ENCODE data around the gene TXLNA.

The TXLNA gene

DNA sequence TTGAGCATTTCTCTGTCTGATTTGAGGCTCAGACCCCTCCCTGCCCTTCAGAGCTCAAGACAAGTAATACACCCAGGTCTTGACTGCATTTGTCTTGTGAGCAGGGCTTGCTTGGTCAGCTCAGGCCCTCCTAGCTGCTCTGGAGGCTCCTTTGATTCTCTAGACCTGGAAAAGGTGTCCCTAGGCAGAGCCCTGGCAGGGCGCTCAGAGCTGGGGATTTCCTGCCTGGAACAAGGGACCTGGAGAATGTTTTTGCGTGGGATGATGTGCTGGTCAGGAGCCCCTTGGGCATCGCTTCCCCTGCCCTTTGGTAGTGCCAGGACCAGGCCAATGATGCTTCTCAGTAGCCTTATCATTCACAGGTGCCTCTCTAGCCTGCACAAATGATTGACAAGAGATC lies 16.1 kb downstream of the TXLNA start:
- TF ChIP-seq, protein P1, sequence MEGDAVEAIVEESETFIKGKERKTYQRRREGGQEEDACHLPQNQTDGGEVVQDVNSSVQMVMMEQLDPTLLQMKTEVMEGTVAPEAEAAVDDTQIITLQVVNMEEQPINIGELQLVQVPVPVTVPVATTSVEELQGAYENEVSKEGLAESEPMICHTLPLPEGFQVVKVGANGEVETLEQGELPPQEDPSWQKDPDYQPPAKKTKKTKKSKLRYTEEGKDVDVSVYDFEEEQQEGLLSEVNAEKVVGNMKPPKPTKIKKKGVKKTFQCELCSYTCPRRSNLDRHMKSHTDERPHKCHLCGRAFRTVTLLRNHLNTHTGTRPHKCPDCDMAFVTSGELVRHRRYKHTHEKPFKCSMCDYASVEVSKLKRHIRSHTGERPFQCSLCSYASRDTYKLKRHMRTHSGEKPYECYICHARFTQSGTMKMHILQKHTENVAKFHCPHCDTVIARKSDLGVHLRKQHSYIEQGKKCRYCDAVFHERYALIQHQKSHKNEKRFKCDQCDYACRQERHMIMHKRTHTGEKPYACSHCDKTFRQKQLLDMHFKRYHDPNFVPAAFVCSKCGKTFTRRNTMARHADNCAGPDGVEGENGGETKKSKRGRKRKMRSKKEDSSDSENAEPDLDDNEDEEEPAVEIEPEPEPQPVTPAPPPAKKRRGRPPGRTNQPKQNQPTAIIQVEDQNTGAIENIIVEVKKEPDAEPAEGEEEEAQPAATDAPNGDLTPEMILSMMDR (IDR thresholded peaks at IDR 0.05; ENCODE audit: low read depth, low read length, missing control alignments) = no peak
- in situ Hi-C loops (cut with HindIII; ENCODE audit: low sequenced_read_pairs) = no loop called here
- no peak for DNase-seq (ENCODE audit: low read depth)
- H3K4me3 ChIP-seq (ENCODE audit: low read depth, low read length) = no peak overlapping the region

DNA sequence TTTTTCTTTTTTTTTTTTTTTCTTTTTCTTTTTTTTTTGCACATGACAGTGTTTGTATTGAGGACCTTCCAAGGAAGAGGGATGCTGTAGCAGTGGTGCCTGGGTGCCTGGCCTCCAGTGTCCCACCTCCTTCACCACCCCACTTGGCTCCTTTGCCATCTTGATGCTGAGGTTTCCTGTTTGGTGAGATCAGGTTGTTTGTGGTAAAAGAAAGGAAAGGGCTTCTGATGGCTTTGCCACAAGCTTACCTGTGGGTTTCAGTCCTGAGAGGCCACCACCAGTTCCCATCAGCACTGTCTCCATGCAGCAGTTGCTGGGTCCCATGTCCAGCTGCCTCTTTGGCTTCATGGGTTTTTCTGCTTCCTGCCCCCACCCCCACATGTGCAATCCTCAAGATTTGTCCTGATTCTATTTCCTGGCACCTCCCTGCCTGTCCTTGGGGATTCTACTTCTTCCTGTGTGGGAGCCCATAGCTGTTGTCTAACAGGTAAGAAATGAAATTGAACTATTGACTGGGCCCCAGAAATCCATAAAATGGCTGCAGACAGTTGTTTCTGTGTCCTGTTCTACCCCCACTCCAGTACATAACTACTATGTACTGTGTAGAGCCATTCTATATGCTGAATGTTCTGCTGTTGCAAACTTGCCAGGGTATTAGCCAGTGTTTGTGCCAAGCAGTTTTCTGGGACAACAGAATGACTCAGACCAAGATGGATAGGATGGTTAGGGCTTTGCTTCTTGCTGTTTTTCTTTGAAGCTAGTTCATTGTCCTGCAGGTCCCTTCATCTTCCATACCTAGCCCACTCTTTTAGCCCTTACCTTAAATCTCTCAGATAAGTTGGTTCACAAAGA lies 16.7 kb downstream of the TXLNA start:
- no peak for DNase-seq (ENCODE audit: low read depth)
- TF ChIP-seq, protein P1 (IDR thresholded peaks at IDR 0.05; ENCODE audit: low read depth, low read length, missing control alignments) = no peak
- in situ Hi-C loops (cut with HindIII; ENCODE audit: low sequenced_read_pairs) = no loop called here
- no peak overlapping the region for H3K4me3 ChIP-seq (ENCODE audit: low read depth, low read length)

DNA sequence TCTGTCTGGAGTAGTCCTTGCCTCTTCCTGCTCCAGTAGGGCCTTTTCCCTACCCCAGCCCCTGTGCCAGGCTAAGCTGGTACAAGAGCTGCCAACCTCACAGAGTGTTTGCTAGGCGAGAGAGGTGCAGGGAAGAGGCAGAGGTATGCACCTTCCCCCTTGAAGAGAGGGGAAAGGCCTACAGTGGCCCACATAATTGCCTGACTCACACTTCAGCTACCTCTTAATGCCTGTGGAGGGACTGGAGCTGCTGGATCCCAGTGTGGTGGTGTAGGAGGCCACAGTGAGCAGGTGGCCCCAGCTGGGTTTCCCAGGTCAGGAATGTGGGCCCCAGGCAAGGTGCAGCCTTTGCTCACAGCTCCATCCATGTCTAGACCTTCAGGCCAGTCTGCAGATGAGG lies 17.6 kb downstream of the TXLNA start:
- in situ Hi-C loops (cut with HindIII; ENCODE audit: low sequenced_read_pairs) = no loop called here

DNA sequence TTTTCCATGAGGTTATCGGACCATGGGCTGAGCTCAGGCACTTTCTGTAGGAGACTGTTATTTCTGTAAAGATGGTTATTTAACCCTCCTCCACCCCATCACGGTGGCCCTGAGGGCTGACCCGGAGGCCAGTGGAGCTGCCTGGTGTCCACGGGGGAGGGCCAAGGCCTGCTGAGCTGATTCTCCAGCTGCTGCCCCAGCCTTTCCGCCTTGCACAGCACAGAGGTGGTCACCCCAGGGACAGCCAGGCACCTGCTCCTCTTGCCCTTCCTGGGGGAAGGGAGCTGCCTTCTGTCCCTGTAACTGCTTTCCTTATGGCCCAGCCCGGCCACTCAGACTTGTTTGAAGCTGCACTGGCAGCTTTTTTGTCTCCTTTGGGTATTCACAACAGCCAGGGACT lies 18.4 kb downstream of the TXLNA start:
- TF ChIP-seq, protein P1 (IDR thresholded peaks at IDR 0.05; ENCODE audit: low read depth, low read length, missing control alignments) = no peak
- H3K4me3 ChIP-seq (ENCODE audit: low read depth, low read length) = no peak overlapping the region
- in situ Hi-C loops (cut with HindIII; ENCODE audit: low sequenced_read_pairs) = no loop called here
- no peak for DNase-seq (ENCODE audit: low read depth)

More for the DNA sequence above, 17.6 kb downstream of the TXLNA start:
- TF ChIP-seq, protein P1 (IDR thresholded peaks at IDR 0.05; ENCODE audit: low read depth, low read length, missing control alignments) = no peak
- DNase-seq (ENCODE audit: low read depth) = no peak
- H3K4me3 ChIP-seq (ENCODE audit: low read depth, low read length) = no peak overlapping the region

DNA sequence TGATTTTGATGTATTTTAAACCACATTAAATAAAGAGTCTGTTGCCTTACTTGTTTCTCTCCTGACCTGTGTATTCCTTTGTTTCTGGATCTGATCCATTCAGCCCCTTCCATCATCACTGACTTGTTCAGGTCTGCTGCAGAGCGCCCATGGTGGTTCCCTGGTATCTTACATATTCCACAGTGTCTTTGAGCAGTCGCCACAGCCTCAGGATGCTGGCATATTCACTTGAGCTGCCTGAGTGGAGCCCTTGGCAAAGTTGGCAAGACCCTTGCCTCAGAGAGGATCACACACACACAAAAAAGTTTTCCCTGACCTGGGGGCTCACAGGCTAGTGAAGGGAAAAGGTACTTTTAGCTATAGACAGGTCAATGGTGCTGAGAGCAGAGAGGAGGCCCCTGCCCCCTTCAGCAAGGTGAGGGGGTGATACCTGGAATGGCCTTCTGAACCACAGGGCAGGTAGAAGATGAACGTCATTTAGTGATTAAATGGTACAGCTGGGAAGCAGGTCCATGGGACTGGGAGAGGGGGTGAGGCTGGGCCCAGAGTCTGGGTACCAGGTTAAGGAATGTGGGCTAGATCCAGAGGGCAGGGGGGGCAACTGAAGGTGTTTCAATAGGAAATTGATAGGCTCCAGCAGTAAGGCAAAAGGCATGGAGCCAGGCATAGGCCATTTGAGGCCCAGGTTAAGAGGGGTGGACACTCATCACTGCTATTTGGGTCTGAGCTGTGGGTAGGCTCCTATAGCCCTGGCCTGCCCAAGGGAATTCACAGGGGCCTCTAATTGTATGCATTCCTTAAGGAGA lies 19.0 kb downstream of the TXLNA start:
- no peak overlapping the region for H3K4me3 ChIP-seq (ENCODE audit: low read depth, low read length)
- TF ChIP-seq, protein P1 (IDR thresholded peaks at IDR 0.05; ENCODE audit: low read depth, low read length, missing control alignments) = no peak
- in situ Hi-C loops (cut with HindIII; ENCODE audit: low sequenced_read_pairs) = no loop called here
- no peak for DNase-seq (ENCODE audit: low read depth)

DNA sequence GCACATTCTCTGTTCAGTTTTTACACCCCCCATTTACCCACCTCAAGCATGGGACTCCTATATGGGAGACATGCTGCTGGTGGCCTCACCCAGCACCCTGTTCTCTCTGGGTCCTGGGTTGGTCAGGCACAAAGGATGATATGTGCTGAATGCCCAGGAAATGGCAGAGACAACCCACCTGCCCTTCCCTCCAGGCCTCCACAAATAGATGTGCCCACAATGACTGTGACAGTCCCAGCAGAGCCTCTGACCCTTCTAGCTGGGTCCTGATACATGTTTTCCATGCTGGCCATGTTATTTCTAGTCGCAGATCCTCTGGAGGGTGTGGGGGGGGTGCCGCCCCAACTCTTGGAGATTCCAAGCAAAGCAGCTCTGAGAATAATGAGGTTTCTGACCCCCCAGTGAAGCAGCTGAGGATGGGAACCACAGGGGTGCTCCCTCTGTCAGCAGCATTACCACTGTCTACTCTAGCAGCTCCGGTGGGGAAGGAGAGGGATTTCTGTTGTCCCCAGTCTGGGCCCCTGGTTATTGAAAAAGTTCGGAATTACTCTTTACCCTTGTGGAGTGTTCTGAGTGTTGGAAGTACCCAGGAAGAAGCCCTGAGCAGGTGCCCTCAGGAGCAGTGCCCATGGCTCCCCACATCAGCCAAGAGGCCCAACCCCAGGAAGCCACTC lies 19.7 kb downstream of the TXLNA start:
- no peak overlapping the region for H3K4me3 ChIP-seq (ENCODE audit: low read depth, low read length)
- in situ Hi-C loops (cut with HindIII; ENCODE audit: low sequenced_read_pairs) = no loop called here
- TF ChIP-seq, protein P1 (IDR thresholded peaks at IDR 0.05; ENCODE audit: low read depth, low read length, missing control alignments) = no peak

More for the DNA sequence above, 19.7 kb downstream of the TXLNA start:
- no peak for DNase-seq (ENCODE audit: low read depth)
